Smooth muscle cell (in vitro differentiated cells): ENCODE results near the gene HMGCS1. TPM values are rescaled to one million over a fixed set of nuclear protein-coding genes. Genes with fewer than 3 reads are reported as not detected.
"Not testable (repeated sequence)": the region's sequence is repeated elsewhere in the genome, so short reads cannot be mapped to it uniquely, and the experiment has no call there.

Experiments used
- DNase-seq: peaks from one replicate; lab custom pipeline; 2025; ENCODE audit not compliant: unreplicated experiment; lab: John Stamatoyannopoulos, UW
- H2AFZ ChIP-seq: fragments of 200-600 bp; sonication (generic); 2 replicates; pipeline ENCODE4 v1.6.0; 2016; ENCODE audit warnings: antibody characterized with exemption, low read depth, mild to moderate bottlenecking
- H3F3A ChIP-seq: fragments of 200-600 bp; sonication (generic); 2 replicates; pipeline ENCODE4 v1.6.0; 2017; ENCODE audit warnings: antibody characterized with exemption, low read depth
- H3K27ac ChIP-seq: fragments of 200-600 bp; sonication (generic); 2 replicates; pipeline ENCODE4 v1.5.1; 2016; ENCODE audit warnings: low read depth, mild to moderate bottlenecking
- H3K27me3 ChIP-seq: fragments of 200-600 bp; sonication (generic); 2 replicates; pipeline ENCODE4 v1.6.1; 2016; ENCODE audit warnings: low read depth, mild to moderate bottlenecking
- H3K36me3 ChIP-seq: fragments of 200-600 bp; sonication (generic); 2 replicates; pipeline ENCODE4 v1.5.1; 2016; ENCODE audit warnings: low read depth
- H3K4me1 ChIP-seq: fragments of 200-600 bp; sonication (generic); 2 replicates; pipeline ENCODE4 v1.5.1; 2016; ENCODE audit warnings: low read depth
- H3K4me2 ChIP-seq: fragments of 200-600 bp; sonication (generic); 2 replicates; pipeline ENCODE4 v1.6.0; 2016; ENCODE audit warnings: mild to moderate bottlenecking
- H3K4me3 ChIP-seq: fragments of 200-600 bp; sonication (generic); 2 replicates; pipeline ENCODE4 v1.5.1; 2016; ENCODE audit warnings: mild to moderate bottlenecking
- H3K79me2 ChIP-seq: fragments of 200-600 bp; sonication (generic); 2 replicates; pipeline ENCODE4 v1.6.0; 2016; ENCODE audit warnings: low read depth, mild to moderate bottlenecking
- H3K9ac ChIP-seq: fragments of 200-600 bp; sonication (generic); 2 replicates; pipeline ENCODE4 v1.6.0; 2016; ENCODE audit warnings: low read depth
- H3K9me3 ChIP-seq: fragments of 200-600 bp; sonication (generic); replicated peaks from 2 replicates; pipeline ENCODE4 v1.5.1; 2016; ENCODE audit warnings: low read depth
- H4K20me1 ChIP-seq: fragments of 200-600 bp; sonication (generic); 2 replicates; pipeline ENCODE4 v1.6.0; 2016; ENCODE audit warnings: low read depth
- CTCF ChIP-seq: fragments of 200-600 bp; sonication (generic); IDR thresholded peaks from 2 replicates; pipeline ENCODE4 v1.5.1; 2017; ENCODE audit warnings: borderline replicate concordance, mild to moderate bottlenecking, antibody characterized with exemption; ENCODE audit not compliant: insufficient read depth, poor library complexity, severe bottlenecking
- WGBS: methylation state at CpG from one replicate; pipeline ENCODE4 v1.1.7; 2016; ENCODE audit warnings: low lambda C conversion rate; 5-methylcytosine and 5-hydroxymethylcytosine counted together
- polyA plus RNA-seq: library from polyadenylated mRNA; unstranded; fragments of >200 nt; fragmentation: Nextera tagmentation; extraction: Ambion mirVana; gene quantifications from 2 replicates; pipeline ENCODE4 v1.2.1, GENCODE V29; 2016
- total RNA-seq: library from RNA; depleted of rRNA; stranded (reverse); fragments of >200 nt; gene quantifications from 2 replicates; pipeline ENCODE4 v1.2.3, GENCODE V29; 2014

The HMGCS1 gene
- total and polyA plus RNA-seq, 2 experiments from 2014 or later, result 51.8 to 94.0 TPM

- H3F3A ChIP-seq, result no peaks in the 10 kb centered on the region
- no peaks in the 10 kb centered on the region for H3K4me1 ChIP-seq
- no peaks in the 10 kb centered on the region for H3K27me3 ChIP-seq
- no peak overlapping the region for H3K4me2 ChIP-seq
- no peak overlapping the region for H3K4me3 ChIP-seq
- H3K79me2 ChIP-seq, result no peaks in the 10 kb centered on the region
- no peaks in the 10 kb centered on the region for H3K9me3 ChIP-seq
- H2AFZ ChIP-seq, result no peak overlapping the region
- no peaks in the 10 kb centered on the region for H4K20me1 ChIP-seq
- no peak overlapping the region for H3K9ac ChIP-seq
- WGBS, result 79% methylated on average over 1 of the region's 1 CpG
- no peak for TF ChIP-seq CTCF
- H3K27ac ChIP-seq, result no peak overlapping the region
- no peak for DNase-seq
- H3K36me3 ChIP-seq, result no peaks in the 10 kb centered on the region
These were observed 44.9 kb downstream of the HMGCS1 start for GRCh38 chr5:43268188-43268820.

GRCh38 chr5:43262269-43262668, 50.9 kb downstream of the HMGCS1 start:
- 73% methylated on average over 2 of the region's 2 CpGs for WGBS
- H3K9ac ChIP-seq, H3K4me1 ChIP-seq, H2AFZ ChIP-seq, H4K20me1 ChIP-seq, H3K27me3 ChIP-seq, DNase-seq, H3K27ac ChIP-seq, H3K4me3 ChIP-seq, H3K9me3 ChIP-seq, H3F3A ChIP-seq, H3K36me3 ChIP-seq, H3K4me2 ChIP-seq, H3K79me2 ChIP-seq: not testable (repeated sequence)

GRCh38 chr5:43258116-43258515, 55.1 kb downstream of the HMGCS1 start:
- TF ChIP-seq CTCF, result no peak
- 95% methylated on average over 1 of the region's 1 CpG for WGBS
- Histone ChIP-seq H3K4me3 (no peak overlapping the region), H3K9ac (no peak overlapping the region), H3K4me1 (no peaks in the 10 kb centered on the region), H3K79me2 (no peaks in the 10 kb centered on the region), H3K27me3 (no peaks in the 10 kb centered on the region), H3K4me2 (no peak overlapping the region), H3K9me3 (no peaks in the 10 kb centered on the region), H2AFZ (no peak overlapping the region), H4K20me1 (no peaks in the 10 kb centered on the region), H3K27ac (no peak overlapping the region), H3F3A (no peaks in the 10 kb centered on the region), H3K36me3 (no peaks in the 10 kb centered on the region)
- DNase-seq, result no peak

GRCh38 chr5:43256261-43256966, 56.8 kb downstream of the HMGCS1 start:
- Histone ChIP-seq H3K4me3 (no peak overlapping the region), H3K4me1 (no peaks in the 10 kb centered on the region), H3F3A (no peaks in the 10 kb centered on the region), H3K27ac (no peak overlapping the region), H3K36me3 (no peaks in the 10 kb centered on the region), H2AFZ (no peak overlapping the region), H3K27me3 (no peaks in the 10 kb centered on the region), H3K4me2 (no peak overlapping the region), H3K79me2 (no peaks in the 10 kb centered on the region), H3K9ac (no peak overlapping the region), H4K20me1 (no peaks in the 10 kb centered on the region), H3K9me3 (no peaks in the 10 kb centered on the region)
- 45% methylated on average over 2 of the region's 2 CpGs for WGBS
- DNase-seq, result no peak
- TF ChIP-seq CTCF, result no peak
